ENCODE data around the gene PGRMC1.

DNA sequence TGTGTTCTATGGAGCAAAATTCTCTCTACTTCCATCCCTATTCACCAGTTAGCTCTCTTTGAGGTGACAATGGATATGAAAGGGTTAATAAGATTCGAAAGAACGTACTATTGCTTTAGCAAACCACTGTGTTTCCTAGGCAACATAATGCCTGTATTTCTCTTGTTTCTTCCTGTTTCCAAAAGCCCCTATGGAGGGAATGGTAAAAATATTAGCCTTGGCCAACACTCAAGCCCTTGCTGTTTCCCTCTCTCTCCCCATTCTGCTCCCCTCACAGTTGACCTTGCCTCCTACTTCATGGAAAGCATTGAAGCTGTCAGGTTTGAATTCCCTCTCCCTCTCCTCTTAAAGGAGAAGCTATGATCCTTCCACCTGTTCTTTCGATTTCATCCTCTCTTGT, 9.6 kb upstream of the PGRMC1 start:
- TF ChIP-seq TOX (CRISPR knock-in tag; IDR thresholded peaks at IDR 0.05; ENCODE audit: borderline replicate concordance) (no peak), OSR1 (CRISPR knock-in tag; IDR thresholded peaks at IDR 0.05) (no peak), ZFP3 (CRISPR knock-in tag; IDR thresholded peaks at IDR 0.05) (no peak), ZFP30 (CRISPR knock-in tag; IDR thresholded peaks at IDR 0.05) (no peak), ARNTL (CRISPR knock-in tag; IDR thresholded peaks at IDR 0.05; ENCODE audit: borderline replicate concordance, low read depth) (no peak), ZNF70 (CRISPR knock-in tag; IDR thresholded peaks at IDR 0.05) (no peak), ESRRG (CRISPR knock-in tag; IDR thresholded peaks at IDR 0.05) (no peak), PPARA (CRISPR knock-in tag; IDR thresholded peaks at IDR 0.05; ENCODE audit: borderline replicate concordance) (no peak), BACH2 (CRISPR knock-in tag; IDR thresholded peaks at IDR 0.05; ENCODE audit: borderline replicate concordance) (no peak), ISL1 (CRISPR knock-in tag; IDR thresholded peaks at IDR 0.05) (no peak)
- TF ChIP-seq, protein P1, sequence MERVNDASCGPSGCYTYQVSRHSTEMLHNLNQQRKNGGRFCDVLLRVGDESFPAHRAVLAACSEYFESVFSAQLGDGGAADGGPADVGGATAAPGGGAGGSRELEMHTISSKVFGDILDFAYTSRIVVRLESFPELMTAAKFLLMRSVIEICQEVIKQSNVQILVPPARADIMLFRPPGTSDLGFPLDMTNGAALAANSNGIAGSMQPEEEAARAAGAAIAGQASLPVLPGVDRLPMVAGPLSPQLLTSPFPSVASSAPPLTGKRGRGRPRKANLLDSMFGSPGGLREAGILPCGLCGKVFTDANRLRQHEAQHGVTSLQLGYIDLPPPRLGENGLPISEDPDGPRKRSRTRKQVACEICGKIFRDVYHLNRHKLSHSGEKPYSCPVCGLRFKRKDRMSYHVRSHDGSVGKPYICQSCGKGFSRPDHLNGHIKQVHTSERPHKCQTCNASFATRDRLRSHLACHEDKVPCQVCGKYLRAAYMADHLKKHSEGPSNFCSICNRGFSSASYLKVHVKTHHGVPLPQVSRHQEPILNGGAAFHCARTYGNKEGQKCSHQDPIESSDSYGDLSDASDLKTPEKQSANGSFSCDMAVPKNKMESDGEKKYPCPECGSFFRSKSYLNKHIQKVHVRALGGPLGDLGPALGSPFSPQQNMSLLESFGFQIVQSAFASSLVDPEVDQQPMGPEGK (CRISPR knock-in tag; IDR thresholded peaks at IDR 0.05; ENCODE audit: borderline replicate concordance), result no peak
- TF ChIP-seq, protein P2, sequence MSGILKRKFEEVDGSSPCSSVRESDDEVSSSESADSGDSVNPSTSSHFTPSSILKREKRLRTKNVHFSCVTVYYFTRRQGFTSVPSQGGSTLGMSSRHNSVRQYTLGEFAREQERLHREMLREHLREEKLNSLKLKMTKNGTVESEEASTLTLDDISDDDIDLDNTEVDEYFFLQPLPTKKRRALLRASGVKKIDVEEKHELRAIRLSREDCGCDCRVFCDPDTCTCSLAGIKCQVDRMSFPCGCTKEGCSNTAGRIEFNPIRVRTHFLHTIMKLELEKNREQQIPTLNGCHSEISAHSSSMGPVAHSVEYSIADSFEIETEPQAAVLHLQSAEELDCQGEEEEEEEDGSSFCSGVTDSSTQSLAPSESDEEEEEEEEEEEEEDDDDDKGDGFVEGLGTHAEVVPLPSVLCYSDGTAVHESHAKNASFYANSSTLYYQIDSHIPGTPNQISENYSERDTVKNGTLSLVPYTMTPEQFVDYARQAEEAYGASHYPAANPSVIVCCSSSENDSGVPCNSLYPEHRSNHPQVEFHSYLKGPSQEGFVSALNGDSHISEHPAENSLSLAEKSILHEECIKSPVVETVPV (CRISPR knock-in tag; IDR thresholded peaks at IDR 0.05), result no peak
- TF ChIP-seq, protein P3, sequence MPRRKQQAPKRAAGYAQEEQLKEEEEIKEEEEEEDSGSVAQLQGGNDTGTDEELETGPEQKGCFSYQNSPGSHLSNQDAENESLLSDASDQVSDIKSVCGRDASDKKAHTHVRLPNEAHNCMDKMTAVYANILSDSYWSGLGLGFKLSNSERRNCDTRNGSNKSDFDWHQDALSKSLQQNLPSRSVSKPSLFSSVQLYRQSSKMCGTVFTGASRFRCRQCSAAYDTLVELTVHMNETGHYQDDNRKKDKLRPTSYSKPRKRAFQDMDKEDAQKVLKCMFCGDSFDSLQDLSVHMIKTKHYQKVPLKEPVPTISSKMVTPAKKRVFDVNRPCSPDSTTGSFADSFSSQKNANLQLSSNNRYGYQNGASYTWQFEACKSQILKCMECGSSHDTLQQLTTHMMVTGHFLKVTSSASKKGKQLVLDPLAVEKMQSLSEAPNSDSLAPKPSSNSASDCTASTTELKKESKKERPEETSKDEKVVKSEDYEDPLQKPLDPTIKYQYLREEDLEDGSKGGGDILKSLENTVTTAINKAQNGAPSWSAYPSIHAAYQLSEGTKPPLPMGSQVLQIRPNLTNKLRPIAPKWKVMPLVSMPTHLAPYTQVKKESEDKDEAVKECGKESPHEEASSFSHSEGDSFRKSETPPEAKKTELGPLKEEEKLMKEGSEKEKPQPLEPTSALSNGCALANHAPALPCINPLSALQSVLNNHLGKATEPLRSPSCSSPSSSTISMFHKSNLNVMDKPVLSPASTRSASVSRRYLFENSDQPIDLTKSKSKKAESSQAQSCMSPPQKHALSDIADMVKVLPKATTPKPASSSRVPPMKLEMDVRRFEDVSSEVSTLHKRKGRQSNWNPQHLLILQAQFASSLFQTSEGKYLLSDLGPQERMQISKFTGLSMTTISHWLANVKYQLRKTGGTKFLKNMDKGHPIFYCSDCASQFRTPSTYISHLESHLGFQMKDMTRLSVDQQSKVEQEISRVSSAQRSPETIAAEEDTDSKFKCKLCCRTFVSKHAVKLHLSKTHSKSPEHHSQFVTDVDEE (CRISPR knock-in tag; IDR thresholded peaks at IDR 0.05), result no peak

All from SK-N-SH treated with all-trans-retinoic acid at 6 μM for 48 hours (cell line).